Posterior cingulate gyrus (tissue), 11 donors: ENCODE results near the gene PGF.

Experiments used
- DNase-seq, 10 donors: peaks; one replicate each; pipeline versions ENCODE4 v3.0.0 to v3.0.0-alpha.2; 2020 to 2021; ENCODE audit warnings: mixed read lengths in 3 of 10
- intact Hi-C: fragments of 100-400 bp; cut with DNase I; formaldehyde crosslinking; loops from one replicate; pipeline ENCODE4 v1.15.1; 2023

The PGF gene

DNA sequence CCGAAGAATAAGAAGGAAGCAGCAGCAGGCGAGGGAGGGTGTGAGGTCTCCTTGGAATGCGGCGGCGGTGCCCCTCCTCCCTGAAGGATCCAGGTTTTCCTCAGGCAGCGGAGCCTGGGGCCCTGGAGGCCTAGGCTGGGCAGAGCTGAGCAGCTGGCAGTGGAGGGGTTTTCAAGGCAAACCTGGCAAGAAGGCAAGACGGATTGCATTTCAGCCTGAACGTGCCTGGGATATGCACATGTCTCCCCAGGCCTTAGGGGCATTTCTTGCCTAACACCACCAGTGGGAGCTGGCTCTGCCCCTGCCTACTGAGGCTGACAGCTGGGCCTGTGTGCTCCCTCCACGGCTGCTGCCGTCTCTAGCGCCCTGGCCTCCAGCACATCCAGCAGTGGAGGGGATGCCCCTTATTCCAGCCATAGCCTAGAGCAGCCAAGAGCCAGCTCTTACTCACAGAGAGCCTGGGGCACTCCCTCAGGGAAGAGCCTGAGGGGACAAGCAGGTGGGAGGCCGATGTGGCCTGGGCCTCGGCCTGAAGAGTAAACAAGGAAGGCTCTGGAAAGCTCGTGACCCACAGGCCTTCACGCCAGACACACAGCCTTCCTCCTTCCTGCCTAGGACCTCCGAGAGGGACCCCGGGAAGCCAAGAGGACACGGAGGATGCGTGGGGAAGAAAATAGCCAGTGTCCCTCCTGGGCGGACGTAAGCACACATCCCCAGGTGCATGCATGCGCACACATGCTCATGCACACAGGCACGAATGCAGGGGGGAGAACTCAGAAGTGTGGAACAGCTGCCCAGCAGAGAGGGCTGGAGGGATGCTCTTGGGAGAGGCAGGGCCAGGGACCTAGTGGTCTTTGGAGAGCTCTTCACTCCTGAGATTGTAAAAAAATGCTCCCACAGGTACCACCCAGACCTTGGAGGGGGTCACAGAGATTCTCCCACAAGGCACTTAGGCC, 24.3 kb upstream of the PGF start:
- intact Hi-C loops, result no loop called here
- peak in 2 of 10 donors; percentile 69 to 73 for DNase-seq

DNA sequence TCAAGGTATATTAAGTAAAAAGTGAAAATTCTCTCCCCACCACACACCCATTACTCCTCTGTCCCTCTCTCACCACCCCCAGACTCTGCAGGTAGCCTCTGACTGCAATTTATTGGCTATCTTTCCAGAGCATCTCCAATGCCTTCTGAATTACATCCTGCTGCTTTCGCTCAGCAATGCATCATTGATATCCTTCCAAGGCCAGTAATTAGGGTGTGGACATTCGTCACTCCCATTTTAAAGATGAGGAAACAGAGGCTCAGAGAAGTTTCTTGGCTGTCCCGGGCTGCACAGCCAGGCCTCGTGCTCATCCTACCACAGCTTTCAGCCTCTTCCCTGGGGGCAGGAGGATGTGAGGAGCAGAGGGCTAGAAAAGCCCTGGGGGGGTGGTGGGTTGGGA, 23.6 kb upstream of the PGF start:
- intact Hi-C loops, result no loop called here
- no peak for DNase-seq

DNA sequence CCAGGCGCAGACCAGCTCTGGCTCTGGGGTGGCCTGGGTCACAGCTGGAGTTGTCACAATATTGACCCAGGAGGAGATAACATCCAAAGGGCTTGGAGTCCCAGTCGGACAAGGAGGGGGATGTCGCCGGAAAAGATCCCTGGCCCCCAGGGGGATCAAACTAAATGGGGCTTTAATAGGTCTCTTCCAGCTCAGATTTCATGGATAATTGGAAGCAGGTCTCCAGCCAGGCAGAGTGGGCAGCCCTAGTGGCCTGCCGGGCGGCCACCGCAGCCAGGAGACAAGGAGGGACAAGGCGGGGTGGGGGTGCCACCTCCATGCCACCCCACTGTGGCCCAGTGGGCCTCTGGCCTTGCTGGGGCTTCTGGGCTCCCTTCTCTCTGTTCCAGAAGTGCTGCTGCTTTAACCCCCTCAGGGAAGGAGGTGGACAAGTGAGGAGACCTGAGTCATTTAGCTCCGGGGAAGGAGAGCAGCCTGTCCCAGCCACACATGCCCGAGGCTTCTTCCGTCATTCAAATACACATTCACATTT, 23.1 kb upstream of the PGF start:
- intact Hi-C loops, result no loop called here
- DNase-seq, result peak in 2 of 10 donors; percentile 67 to 69

DNA sequence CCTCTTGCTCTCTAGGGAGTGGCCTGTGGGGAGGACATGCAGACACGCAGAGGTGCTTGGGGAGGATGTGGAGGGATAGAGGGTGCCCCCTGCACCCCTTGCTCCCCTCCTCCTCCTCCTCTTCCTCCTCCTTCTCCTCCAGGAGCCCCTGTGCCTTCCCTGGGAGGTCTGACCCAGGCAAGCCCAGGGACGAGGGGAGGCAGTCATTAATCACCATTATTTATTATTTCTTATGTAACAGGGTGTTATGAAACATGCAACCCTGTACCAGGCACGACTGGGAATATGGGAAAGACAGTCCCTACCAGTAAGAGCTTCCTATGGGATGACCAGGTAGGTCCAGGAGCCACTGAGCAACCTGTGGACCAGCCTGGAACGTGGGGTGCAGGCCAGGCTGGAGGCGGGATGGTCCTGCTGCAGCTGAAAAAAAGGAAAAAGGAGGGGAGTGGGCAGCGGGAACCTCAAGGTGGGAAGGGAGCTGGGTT, 22.5 kb upstream of the PGF start:
- no peak for DNase-seq
- intact Hi-C loops, result no loop called here

DNA sequence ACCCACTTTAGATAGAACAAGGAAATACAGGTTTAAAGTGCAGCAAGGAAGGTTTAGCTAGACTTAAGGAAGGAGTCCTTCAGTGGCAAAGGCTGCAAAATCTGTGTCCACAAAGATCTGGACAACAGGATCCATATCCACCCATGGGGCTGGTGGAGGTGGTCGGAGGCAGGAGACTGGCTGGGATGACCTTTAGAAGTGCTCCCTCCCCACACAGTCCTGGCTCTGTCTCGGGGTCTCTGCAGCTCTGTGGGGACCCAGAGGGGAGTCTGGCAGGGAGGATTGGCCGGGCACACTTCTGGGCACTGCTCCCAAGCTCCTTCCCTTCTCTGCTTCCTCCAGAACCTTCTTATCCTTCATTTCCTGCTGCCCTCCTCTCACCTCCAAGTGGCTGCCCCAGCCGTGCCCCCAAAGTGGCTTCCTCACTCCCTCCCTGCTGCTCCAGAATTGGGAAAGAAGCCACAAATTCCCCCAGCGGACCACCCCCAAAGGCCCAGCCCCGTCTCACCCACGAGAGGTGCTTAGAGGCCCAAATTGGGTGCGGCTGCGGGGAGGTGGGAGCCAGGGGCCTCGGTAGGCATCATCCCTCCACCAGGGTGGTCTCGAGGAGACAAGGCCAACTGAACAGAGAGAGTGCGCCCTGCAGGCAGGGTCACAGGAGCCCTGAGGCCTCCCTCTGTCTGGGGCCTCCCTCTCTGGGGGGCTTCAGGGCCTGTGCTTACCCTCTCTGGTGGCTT, 21.9 kb upstream of the PGF start:
- intact Hi-C loops, result no loop called here
- peak in 2 of 10 donors; percentile 72 to 75 for DNase-seq

DNA sequence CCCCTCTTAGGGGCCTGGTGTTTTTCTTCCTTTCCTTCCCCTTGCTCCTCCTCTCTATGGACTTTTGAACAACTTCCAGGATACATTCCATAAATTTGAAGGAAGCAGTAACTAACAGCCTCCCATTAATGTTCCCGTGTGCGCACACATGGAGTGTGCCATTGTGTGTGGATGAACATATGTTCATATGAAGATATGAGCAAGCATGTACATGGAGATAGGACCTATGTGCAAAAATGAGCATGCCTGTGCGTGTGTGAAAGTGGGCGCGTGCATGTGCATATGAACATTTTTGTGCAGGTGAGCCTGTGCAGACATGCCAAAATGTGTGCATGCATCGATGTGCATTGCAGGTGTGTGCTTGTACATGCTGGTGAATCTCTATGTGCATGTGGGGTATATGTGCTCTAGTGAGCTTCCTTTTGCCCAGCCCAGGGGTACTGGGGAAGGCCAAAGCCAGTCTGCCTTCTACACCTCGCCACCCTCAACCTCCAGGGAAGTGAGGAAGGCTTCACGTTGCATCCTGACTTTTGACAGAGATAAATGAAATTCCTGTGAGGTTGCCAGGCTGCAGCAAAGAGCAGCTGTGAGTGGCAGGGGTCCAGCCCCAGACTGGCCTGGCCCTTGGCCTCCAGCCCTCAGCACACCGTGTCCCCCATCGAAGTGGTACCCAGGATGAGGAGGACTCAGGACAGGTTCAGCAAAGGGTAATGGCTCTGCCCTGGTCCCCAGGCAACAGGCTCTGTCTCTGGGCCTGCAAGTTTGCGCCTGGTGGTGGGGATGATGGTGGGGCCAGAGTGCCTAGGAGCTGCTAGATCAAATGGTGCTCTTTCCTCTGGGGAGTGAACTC, 21.1 kb upstream of the PGF start:
- peak in 2 of 10 donors; percentile 50 to 51 for DNase-seq
- intact Hi-C loops, result no loop called here

DNA sequence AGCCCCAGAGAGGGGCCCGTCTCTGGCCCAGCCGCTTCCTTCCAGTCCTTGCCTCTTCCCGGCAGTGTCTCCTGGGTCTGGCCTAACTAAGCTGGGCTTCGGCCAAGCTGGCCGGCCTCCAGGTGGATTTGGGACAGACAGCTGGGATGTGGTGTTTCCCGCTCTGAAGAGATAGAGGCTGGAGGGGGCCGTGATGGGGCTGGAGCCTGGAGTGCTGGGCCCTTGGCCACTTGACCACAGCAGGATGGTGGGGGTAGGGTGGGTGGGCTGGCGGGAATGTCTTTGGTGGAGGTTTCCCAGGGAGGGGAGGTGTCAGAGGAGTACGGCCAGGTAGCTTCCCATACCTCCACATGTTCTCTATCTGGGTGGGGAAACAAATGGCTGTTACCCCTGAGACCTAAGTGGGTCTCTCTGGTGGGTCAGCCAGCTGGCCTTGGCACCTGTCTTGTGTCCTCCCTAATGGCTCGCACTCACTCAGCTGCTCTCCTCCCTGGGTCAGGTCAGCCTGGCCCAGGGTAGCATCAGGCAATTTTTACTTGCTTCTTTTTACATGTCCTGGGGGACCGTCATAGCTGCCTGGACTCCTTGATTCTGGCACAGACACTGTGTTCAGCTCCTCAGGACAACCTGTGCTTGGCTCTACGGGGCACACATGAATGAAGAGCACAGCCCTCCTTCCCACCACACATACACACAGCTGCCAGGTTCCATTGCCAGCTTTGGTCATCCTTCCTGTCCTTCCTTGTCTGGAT, 19.8 kb upstream of the PGF start:
- intact Hi-C loops, result no loop called here
- peak in 2 of 10 donors; percentile 20 to 67 for DNase-seq

DNA sequence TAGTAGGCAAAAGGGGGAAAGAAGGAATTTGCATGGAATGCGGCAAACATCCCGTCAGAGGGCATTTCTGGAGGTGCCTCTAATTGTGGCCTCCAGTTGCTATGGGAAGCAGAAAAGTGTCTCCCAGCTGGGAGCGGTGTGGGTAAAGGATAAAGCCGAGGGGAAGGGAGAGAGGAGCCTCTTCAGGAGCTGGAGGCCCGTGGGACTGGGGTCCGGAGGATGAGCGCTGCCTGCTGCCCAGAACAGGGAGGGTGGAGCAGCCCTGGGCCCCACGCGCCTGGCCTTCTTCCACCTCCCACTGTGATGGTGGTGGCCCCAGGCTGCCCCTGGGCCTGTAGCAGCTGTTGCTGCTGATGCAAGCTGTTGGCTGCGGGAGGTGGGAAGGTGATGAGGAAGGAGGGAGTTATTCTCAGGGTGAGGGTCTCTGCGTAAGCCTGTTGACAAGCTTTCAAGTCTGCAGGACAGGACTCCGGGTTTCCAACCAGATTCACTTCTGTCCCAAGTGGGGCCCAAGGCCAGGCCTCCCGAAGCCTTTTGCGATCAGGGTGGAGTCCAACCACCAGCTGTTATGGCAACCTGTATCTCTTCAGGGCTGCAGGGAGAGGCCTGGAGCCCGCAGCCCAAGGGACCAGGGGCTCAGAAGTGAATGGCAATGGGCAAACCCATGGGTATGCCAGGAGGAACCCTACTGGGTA, 19.1 kb upstream of the PGF start:
- peak in 2 of 10 donors; percentile 64 to 77 for DNase-seq
- intact Hi-C loops, result no loop called here

DNA sequence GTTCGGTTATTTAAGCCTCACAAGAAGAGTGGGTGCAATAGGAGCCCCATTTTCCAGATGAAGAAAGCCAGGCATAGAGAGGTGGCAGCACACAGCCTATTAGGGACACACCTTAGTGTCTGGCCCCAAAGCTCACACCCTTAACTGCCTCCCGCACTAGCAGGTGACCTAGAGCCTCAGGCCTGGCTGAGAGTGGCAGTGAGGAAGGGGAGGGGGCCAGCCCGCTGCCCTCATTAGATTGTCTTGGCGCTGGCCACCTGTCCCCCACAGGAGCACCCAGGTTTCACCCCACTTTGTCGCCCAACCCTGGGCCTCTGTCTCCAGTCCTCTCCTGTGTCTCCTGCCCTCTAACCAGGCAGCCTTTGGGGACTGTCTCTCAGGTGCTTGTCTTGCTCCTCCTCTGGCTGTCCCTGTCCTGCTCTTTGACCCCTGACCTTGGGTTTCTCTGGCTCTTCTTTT, 18.5 kb upstream of the PGF start:
- DNase-seq, result peak in 2 of 10 donors; percentile 48 to 74
- intact Hi-C loops, result no loop called here

DNA sequence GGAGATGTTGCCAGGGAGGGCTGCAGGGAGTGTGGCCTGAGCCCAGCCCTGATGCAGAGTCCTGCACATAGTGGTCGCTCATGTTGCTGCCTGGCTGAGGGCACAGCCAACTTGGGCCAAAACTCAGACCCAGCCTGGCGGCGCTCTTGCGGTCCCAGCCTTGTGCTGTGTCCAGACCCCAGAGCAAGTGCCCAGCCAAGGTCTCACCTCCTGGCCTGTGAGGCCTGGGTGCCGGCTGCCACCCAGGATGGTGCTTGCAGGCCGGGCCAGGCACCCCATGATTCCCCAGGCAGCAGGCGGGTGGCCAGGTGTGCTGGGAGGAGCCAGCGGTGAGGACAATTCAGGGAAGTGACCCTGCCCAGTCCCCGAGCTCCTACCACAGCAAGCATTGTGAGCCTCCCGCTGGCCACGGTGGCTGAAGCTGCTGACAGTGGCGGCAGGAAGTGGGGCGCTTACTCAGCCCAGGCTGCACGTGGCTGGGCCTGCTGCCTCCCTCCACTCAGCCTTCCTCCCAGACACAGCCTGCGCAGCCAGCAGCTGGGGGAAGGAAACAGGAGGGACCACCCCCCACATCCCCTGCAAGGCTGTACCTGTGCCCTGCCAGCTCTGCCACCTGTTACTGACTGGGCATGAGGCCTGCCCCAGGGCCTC, 17.7 kb upstream of the PGF start:
- intact Hi-C loops, result no loop called here
- peak in 2 of 10 donors; percentile 82 for DNase-seq

DNA sequence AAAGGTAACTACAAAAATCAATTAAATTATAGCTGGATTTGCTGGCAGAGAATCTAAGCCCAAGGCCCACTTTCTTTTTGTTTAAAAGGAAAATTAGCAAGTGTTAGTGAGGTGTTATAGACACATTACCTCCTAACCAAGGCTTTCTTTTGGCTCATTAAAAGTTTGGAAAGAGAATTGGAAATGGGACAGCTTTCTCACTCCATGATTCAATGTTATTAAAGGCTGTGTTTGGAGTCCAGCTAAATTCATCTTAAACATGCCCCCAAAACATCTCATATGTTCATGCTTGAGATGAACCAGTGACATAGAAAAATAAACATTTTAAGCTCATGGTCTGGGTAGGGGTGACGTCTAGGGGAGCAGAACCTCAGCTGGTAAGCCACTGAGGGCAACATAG, 13.4 kb upstream of the PGF start:
- DNase-seq, result peak in 2 of 10 donors; percentile 5 to 22
- intact Hi-C loops, result no loop called here

DNA sequence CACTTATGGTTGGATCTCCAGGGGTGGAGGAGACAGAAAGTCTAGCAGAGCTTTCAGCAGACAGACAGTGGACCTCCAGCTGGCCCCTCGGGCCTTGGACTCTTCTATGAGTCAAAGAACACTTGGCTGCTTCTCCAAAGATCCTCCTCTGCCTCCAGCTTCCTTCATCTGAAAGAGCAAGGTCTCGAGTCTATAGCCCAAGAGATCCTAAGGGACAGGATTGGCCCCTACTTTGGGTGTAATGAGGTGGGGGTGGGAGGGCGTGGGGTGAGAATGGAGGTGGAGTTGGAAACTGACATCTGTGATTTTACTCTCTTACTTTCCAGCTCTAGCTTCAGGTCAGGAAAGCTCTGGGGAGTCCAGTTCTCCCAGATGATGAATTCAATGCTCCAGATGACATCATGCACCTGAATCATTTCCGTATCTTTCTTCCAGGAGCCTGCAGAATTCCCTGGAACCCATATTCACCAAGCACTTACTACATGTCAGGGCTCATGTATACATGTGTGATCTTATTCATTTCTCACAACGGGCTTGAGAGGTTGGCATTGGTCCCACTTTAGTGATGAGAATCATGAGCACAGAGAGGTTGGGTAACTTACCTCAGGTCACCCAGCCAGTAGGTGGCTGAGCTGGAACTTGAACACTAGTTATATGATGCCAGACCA, 10.2 kb upstream of the PGF start:
- intact Hi-C loops, result no loop called here
- peak in 2 of 10 donors; percentile 13 to 18 for DNase-seq

DNA sequence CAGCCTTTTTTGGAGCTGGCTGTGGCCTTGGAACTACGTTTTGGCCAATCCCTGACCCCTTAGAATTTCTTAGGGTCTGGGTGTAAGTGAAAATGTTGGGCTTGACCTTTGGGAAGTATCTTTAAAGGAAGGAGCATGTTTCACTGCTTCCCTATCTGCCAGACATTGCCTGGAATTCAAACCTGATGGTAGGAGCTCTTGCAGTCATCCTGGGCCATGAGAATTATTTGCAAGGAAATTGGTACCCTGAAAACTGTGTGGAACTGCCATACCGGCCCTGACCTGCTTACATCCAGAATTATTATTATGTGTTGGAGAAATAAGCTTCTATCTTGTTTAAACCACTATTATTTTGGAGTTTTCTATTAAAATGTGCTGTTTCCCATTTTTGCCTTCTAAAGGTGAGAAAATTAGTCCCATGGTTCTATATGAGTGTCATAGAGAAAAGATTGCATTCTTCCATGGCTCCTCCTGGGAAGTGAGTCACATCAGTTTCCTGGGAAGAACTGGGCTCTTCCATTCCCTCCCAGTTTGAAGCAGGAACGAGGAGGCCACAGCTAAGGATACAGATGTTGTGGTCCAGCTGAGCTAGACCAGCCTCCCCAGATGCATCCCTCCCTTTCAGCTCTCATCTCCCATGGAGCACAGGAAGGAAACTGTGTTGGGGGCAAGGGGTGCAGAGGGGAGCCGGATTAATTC, 9.5 kb upstream of the PGF start:
- intact Hi-C loops, result no loop called here

DNA sequence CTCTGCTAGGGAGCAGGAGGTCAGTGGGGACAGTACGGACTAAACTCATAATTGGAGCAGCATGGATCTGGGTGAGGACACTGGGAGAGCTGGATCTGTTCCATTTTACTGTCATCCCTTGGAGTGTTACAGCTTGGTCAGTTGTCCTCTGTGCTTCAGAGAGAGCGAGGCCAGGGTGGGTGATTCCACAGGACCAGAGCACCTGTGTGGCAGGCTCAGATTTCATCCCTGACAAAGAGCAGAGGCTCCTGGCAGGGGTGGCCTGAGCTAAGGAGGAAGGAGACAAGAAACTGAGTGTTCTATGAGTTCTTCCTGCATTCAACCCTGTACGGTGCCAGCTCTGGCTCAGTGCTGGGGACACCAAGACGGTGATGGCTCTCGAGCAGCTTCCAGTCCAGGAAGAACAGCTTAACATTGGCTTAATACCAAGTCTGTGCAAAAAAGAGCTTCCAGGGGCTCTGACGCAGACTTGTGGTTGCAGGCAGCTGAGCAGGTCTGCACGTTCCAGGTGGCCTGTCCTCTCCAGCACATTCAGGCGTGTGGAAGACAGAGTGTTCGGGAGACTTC, 8.4 kb upstream of the PGF start:
- DNase-seq, result peak in 2 of 10 donors; percentile 39 to 43
- intact Hi-C loops, result no loop called here

More for the DNA sequence above, 9.5 kb upstream of the PGF start:
- peak in 1 of 10 donors; percentile 4 for DNase-seq

DNA sequence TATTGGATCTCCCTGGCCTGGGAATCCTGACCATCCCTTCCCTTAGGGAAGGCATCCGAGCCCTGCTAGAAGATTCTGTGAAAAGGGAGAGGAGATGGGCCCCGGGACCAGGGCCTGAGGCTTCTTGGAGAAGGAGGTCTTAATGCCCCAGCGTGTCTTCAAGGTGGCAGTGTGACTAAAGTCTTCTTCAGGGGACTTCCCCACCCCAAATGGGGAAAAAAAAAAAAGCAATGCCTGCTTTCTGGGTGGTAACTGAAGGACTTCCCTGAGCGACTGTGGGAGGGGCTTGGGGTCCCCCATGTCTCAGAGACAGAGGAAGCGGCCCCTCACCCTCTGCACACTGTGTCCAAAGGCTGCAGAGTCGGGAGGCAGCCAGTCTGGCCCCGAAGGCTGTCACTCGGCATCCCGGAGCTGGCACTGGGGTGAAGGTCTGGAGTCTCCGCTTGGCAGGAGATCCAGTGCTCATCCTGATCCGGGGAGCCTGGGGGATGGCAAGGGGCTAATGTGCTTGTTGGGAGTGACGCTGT, 7.8 kb upstream of the PGF start:
- peak in 2 of 10 donors; percentile 43 to 74 for DNase-seq
- intact Hi-C loops, result no loop called here

DNA sequence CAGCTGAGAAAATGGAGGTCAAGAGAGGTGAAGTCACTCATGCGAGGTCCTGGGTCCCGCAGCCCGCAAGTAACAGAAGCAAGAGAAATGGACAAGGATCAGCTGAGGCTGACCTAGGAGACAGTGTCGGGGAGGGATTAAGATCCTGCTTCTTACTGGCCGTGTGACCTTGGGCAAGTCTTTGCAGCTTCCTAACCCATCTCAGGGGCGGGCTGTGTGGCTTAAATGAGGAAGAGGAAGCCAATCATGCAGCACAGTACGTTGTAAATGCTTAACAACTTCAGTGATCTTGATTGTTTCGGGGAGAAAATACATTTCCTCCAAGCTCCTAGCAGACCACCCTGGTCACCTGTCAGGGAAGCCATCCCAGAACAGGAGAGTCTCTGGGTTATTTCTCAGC, 7.1 kb upstream of the PGF start:
- peak in 1 of 10 donors; percentile 24 for DNase-seq

More for the DNA sequence above, 7.1 kb upstream of the PGF start:
- intact Hi-C loops, result no loop called here
